Kidney (tissue), 14 donors: ENCODE measurements around the gene MYL10. TPM values are rescaled to one million over a fixed set of nuclear protein-coding genes. Genes with fewer than 3 reads are reported as not detected.
"Not testable (repeated sequence)": the region's sequence is repeated elsewhere in the genome, so short reads cannot be mapped to it uniquely, and the experiment has no call there.

ENCODE experiments used
- DNase-seq, 5 donors: peaks; one replicate each; pipeline ENCODE4 v3.0.0-alpha.2; 2013 to 2020
- FAIRE-seq: peaks from 2 replicates; lab custom pipeline; 2012; peaks lifted over from hg19 to GRCh38; lab: Jason Lieb, UNC
- H3K27ac ChIP-seq, 2 donors: one replicate each; pipeline ENCODE4 v1.7.0; 2013; ENCODE audit warnings: low read depth in 2 of 2, low read length in 2 of 2, inconsistent platforms in 1 of 2
- H3K27me3 ChIP-seq: one replicate; pipeline ENCODE4 v1.7.1; 2013; ENCODE audit warnings: low read length, inconsistent platforms; ENCODE audit not compliant: control insufficient read depth, insufficient read depth
- H3K36me3 ChIP-seq, 3 donors: one replicate each; pipeline versions ENCODE4 v1.7.0 to v1.7.1; 2013; ENCODE audit warnings: low read length in 3 of 3, control low read depth in 1 of 3, inconsistent platforms in 1 of 3; ENCODE audit not compliant: insufficient read depth in 3 of 3, control insufficient read depth in 2 of 3
- H3K4me1 ChIP-seq, 3 donors: one replicate each; pipeline versions ENCODE4 v1.7.0 to v1.7.1; 2013; ENCODE audit warnings: low read length in 3 of 3, inconsistent platforms in 1 of 3, low read depth in 1 of 3; ENCODE audit not compliant: control insufficient read depth in 2 of 3, insufficient read depth in 2 of 3
- H3K4me3 ChIP-seq, 3 donors: one replicate each; pipeline versions ENCODE4 v1.7.0 to v1.8.1; 2013; ENCODE audit warnings: low read length in 3 of 3, control low read depth in 1 of 3, inconsistent platforms in 1 of 3
- H3K9ac ChIP-seq, 3 donors: one replicate each; pipeline versions ENCODE4 v1.7.0 to v1.7.1; 2013; ENCODE audit warnings: low read length in 3 of 3, control low read depth in 1 of 3, inconsistent platforms in 1 of 3
- H3K9me3 ChIP-seq, 3 donors: one replicate each; pipeline versions ENCODE4 v1.7.0 to v1.7.1; 2013; ENCODE audit warnings: low read length in 3 of 3, control low read depth in 1 of 3, inconsistent platforms in 1 of 3; ENCODE audit not compliant: control insufficient read depth in 2 of 3, insufficient read depth in 1 of 3
- CTCF ChIP-seq: IDR thresholded peaks from 3 replicates; pipeline ENCODE4 v1.5.1; 2012; ENCODE audit warnings: mild to moderate bottlenecking, moderate library complexity, borderline replicate concordance; ENCODE audit not compliant: insufficient read depth; ENCODE audit errors: extremely low read depth
- intact Hi-C: fragments of 100-400 bp; cut with DNase I; formaldehyde crosslinking; loops from one replicate; pipeline ENCODE4 v1.11.1; 2022
- polyA plus RNA-seq: library from polyadenylated mRNA; stranded (reverse); fragments of 350-450 nt; fragmentation: Illumina TruSeq; extraction: RNeasy Lipid Tissue Mini Kit (QIAGEN cat#74804); gene quantifications from one replicate; pipeline ENCODE4 v1.2.3, GENCODE V29; 2014; ENCODE audit warnings: low read depth, low replicate concordance; ENCODE audit not compliant: insufficient read depth
- total RNA-seq: library from RNA; stranded (reverse); fragmentation: NEBNext Ultra II Directional; extraction: Animal tissue kit (Norgen Biotek cat#: 25700); gene quantifications from one replicate; pipeline ENCODE4 v1.2.1, GENCODE V29; 2021
- donor health status: control.
- donor health status: control.
- donor health status: control.
- donor health status: control.
- donor health status: control.
- donor health status: DM: yes; HTN: yes; CAD: no.
- donor health status: Normal renal cell carcinoma (clear cell type).

MYL10 gene
- total and polyA plus RNA-seq, 2 donors from 2014 or later, result not detected

GRCh38 chr7:101606498-101606923 lies 22.6 kb downstream of the MYL10 start:
- Histone ChIP-seq H3K27ac (no peak overlapping the region), H3K36me3 (no peaks in the 10 kb centered on the region), H3K4me3 (no peak overlapping the region), H3K9me3 (no peaks in the 10 kb centered on the region), H3K27me3 (no peaks in the 10 kb centered on the region), H3K9ac (no peak overlapping the region), H3K4me1 (no peaks in the 10 kb centered on the region)
- intact Hi-C loops, result no loop called here
- FAIRE-seq, result no peak
- no peak for TF ChIP-seq CTCF
- DNase-seq, result no peak

- Histone ChIP-seq H3K36me3 (no peaks in the 10 kb centered on the region), H3K9ac (no peak overlapping the region), H3K27me3 (no peaks in the 10 kb centered on the region), H3K27ac (no peak overlapping the region), H3K9me3 (no peaks in the 10 kb centered on the region), H3K4me3 (no peak overlapping the region), H3K4me1 (no peaks in the 10 kb centered on the region)
- TF ChIP-seq CTCF, result no peak
- DNase-seq, result peak in 3 of 5 donors; percentile 26 to 73 (median 48)
- intact Hi-C loops, result no loop called here
- FAIRE-seq, result no peak
These were observed 23.2 kb downstream of the MYL10 start for GRCh38 chr7:101605611-101606497.

- H3K4me3 ChIP-seq, H3K4me1 ChIP-seq, H3K9me3 ChIP-seq, FAIRE-seq, intact Hi-C loops, H3K36me3 ChIP-seq, H3K27me3 ChIP-seq, H3K27ac ChIP-seq, H3K9ac ChIP-seq: not testable (repeated sequence)
- DNase-seq, result peak in 1 of 5 donors; percentile 12
These were observed 24.2 kb downstream of the MYL10 start for GRCh38 chr7:101604934-101605332.

- intact Hi-C loops, result no loop called here
- FAIRE-seq, result no peak
- Histone ChIP-seq H3K9me3 (no peaks in the 10 kb centered on the region), H3K27me3 (no peaks in the 10 kb centered on the region), H3K27ac (no peak overlapping the region), H3K9ac (no peak overlapping the region), H3K4me1 (no peaks in the 10 kb centered on the region), H3K4me3 (no peak overlapping the region), H3K36me3 (no peaks in the 10 kb centered on the region)
- peak in 1 of 5 donors; percentile 8 for DNase-seq
- TF ChIP-seq CTCF, result no peak
These were observed 24.7 kb downstream of the MYL10 start for GRCh38 chr7:101604331-101604933.
